DMS79 treated with DMSO at 0.1 percent for 48 hours (cell line): ENCODE results near the gene TNKS1BP1.
"Not testable (repeated sequence)": the region's sequence is repeated elsewhere in the genome, so short reads cannot be mapped to it uniquely, and the experiment has no call there.

Experiments used
- DNase-seq: peaks from one replicate; lab custom pipeline; 2025; lab: John Stamatoyannopoulos, UW

Gene TNKS1BP1

GRCh38 chr11:57288771-57289579, 35.8 kb downstream of the TNKS1BP1 start:
- DNase-seq: peak; percentile 45

- DNase-seq: no peak
These were observed 36.9 kb downstream of the TNKS1BP1 start for GRCh38 chr11:57287884-57288283.

GRCh38 chr11:57283231-57283990, 41.3 kb downstream of the TNKS1BP1 start:
- no peak for DNase-seq

- not testable (repeated sequence) for DNase-seq
These were observed 43.2 kb downstream of the TNKS1BP1 start for GRCh38 chr11:57281546-57281945.

- no peak for DNase-seq
These were observed 45.6 kb downstream of the TNKS1BP1 start for GRCh38 chr11:57279116-57279515.

- DNase-seq: no peak
These were observed 46.0 kb downstream of the TNKS1BP1 start for GRCh38 chr11:57278721-57279095.

GRCh38 chr11:57277845-57278720, 46.7 kb downstream of the TNKS1BP1 start:
- peak; percentile 76 for DNase-seq

GRCh38 chr11:57276971-57277675, 47.6 kb downstream of the TNKS1BP1 start:
- DNase-seq: peak; percentile 9

- DNase-seq: no peak
These were observed 48.4 kb downstream of the TNKS1BP1 start for GRCh38 chr11:57276169-57276970.

GRCh38 chr11:57275582-57275981, 49.2 kb downstream of the TNKS1BP1 start:
- DNase-seq: no peak

- no peak for DNase-seq
These were observed 49.8 kb downstream of the TNKS1BP1 start for GRCh38 chr11:57274904-57275498.

- DNase-seq: no peak
These were observed 51.2 kb downstream of the TNKS1BP1 start for GRCh38 chr11:57273448-57274058.

- peak; percentile 58 for DNase-seq
These were observed 55.2 kb downstream of the TNKS1BP1 start for GRCh38 chr11:57269571-57270021.

GRCh38 chr11:57266157-57266556, 58.6 kb downstream of the TNKS1BP1 start:
- DNase-seq: no peak

GRCh38 chr11:57263351-57263750, 61.4 kb downstream of the TNKS1BP1 start:
- DNase-seq: no peak

GRCh38 chr11:57262157-57262556, 62.6 kb downstream of the TNKS1BP1 start:
- DNase-seq: no peak

- no peak for DNase-seq
These were observed 63.6 kb downstream of the TNKS1BP1 start for GRCh38 chr11:57260937-57261783.

- DNase-seq: no peak
These were observed 68.6 kb downstream of the TNKS1BP1 start for GRCh38 chr11:57256119-57256518.

- DNase-seq: no peak
These were observed 69.1 kb downstream of the TNKS1BP1 start for GRCh38 chr11:57255618-57256017.
